Measurements from ENCODE around the gene C1QTNF8. TPM values are rescaled to one million over a fixed set of nuclear protein-coding genes. Genes with fewer than 3 reads are reported as not detected.

The C1QTNF8 gene
- polyA plus RNA-seq, result not detected

DNA sequence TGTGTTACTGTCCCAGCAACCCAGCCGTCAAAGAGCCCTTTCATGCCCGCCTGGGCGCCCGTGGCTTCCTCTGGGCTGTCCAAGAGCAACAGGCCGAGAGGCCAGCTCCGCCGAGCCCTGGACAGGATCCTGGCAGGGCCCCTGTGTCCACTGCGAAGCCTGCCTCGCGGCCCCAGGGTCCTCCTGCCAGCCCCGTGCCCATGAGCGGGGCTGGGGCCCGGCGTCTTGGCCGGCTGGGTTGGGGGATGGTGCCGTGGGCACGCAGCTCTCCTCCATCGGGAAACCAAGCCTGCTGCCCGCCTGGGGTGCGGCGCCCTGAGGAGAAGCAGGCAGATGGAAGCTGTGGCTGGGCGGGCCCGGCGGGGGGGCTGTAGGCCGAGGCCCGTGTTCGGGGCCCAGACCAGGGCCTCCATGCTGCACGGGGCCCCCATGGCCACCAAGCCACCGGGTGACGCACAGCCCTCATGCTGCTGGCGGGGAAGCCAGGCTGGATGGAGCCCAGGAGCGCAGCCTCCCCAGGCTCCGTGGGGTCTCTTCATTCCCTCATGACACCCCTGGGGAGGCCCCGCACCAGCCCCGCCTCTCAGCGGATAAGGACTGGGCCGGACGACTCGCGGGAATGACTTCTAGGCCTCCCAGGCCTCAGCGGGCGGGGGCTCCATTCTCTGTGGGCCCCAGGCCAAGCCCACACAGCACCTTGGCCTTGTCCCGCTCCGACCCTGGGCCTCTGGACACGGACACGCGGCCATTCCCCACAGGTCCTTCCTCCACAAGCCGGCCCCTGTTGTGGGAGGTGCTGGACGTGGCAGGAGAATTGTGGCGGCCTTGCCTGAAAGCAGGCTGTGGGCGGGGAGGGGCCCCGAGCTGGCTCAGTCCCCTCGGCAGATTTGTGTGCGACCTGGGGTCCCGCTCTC, at the start of gene C1QTNF8:
TSS of gene C1QTNF8 (minus strand) at position 76 of the 914 bp plus-strand sequence. CDS start 1,322 bp downstream, outside the sequence.
- H3K4me3 Mint-ChIP-seq, result no peak within 1 kb of the TSS
- H3K9me3 Mint-ChIP-seq, result no peaks in the 10 kb centered on the region
- DNase-seq, result no peak
- no peaks in the 10 kb centered on the region for H3K4me1 Mint-ChIP-seq
- peaks cover 0 to 3% (median 3%) of the 10 kb centered on the region in 3 donors for H3K27me3 Mint-ChIP-seq (ENCODE audit: low read depth in 3 of 3)
- H3K27ac Mint-ChIP-seq, result no peak within 1 kb of the TSS
- no peaks in the 10 kb centered on the region for H3K36me3 Mint-ChIP-seq

DNA sequence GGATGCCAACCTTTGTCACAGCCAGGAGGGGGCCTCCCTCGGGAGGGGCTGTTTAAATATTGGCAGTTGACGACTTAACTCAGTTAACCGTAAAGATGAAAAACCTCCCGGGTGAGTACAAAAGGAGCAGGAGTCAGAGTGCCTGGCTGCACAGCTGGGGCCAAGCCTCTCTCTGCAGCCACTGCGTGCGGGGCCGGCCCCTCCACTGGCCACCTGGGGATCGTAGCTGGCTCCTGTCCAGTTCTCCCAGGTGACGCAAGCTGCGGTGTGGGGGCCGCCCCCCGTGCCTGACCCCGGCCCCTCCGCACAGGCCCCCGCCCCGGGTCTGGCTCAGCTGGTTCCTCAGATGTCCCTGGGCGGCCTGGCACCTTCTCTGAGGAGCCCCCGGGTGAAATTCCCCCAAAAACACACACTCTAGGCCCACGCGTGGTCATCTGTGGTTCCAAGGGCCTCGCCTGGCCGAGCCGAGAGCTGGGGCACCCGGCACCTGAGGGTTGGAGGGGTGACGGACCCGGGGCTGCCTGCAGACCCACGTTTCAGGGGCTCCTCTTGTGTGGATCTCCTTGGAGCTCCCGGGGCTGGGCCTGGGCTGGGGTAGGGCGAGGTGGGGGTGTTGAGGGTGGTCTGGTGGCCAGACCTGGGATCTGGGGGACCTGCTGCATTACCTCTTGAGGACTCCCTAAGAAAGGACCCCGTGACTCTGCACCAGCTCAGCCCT, 49.5 kb upstream of the C1QTNF8 start:
- Mint-ChIP-seq H3K4me3 (no peak overlapping the region), H3K4me1 (no peaks in the 10 kb centered on the region), H3K27ac (no peak overlapping the region), H3K9me3 (no peaks in the 10 kb centered on the region), H3K36me3 (no peaks in the 10 kb centered on the region), H3K27me3 (ENCODE audit: low read depth in 3 of 3) (peaks cover 0 to 3% (median 2%) of the 10 kb centered on the region in 3 donors)
- DNase-seq, result no peak

GRCh38 chr16:1144476-1145382, 48.7 kb upstream of the C1QTNF8 start:
- H3K9me3 Mint-ChIP-seq, result no peaks in the 10 kb centered on the region
- DNase-seq, result no peak
- no peaks in the 10 kb centered on the region for H3K4me1 Mint-ChIP-seq
- no peak overlapping the region for H3K4me3 Mint-ChIP-seq
- no peak overlapping the region for H3K27ac Mint-ChIP-seq
- H3K36me3 Mint-ChIP-seq, result no peaks in the 10 kb centered on the region
- H3K27me3 Mint-ChIP-seq (ENCODE audit: low read depth in 3 of 3), result peaks cover 0 to 3% (median 2%) of the 10 kb centered on the region in 3 donors

- no peak overlapping the region for H3K4me3 Mint-ChIP-seq
- H3K9me3 Mint-ChIP-seq, result no peaks in the 10 kb centered on the region
- no peak for DNase-seq
- H3K27ac Mint-ChIP-seq, result no peak overlapping the region
- peaks cover 0 to 2% (median 1%) of the 10 kb centered on the region in 3 donors for H3K27me3 Mint-ChIP-seq (ENCODE audit: low read depth in 3 of 3)
- no peaks in the 10 kb centered on the region for H3K36me3 Mint-ChIP-seq
- no peaks in the 10 kb centered on the region for H3K4me1 Mint-ChIP-seq
Measured at GRCh38 chr16:1143761-1144450, 47.9 kb upstream of the C1QTNF8 start.

DNA sequence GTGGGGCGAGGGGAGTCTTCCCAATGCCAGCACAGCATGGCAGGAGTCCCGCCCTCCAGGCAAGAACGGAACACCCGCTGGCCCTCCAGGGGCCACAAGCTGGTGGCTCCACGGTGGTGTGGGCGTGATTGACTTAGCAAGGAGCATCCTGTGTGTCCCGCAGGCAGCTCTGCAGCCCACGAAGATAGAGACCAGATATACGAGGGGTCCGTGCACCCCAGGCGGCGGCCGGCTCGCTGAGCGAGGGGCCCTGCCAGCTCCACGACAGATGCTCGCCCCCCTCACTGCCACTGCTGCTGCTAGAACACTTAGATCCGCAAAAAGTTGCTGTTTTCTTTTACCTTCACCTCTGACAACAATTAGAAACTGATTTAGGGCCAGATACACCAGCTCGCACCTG, 46.9 kb upstream of the C1QTNF8 start:
- H3K27me3 Mint-ChIP-seq (ENCODE audit: low read depth in 3 of 3), result peaks cover 0 to 2% (median 1%) of the 10 kb centered on the region in 3 donors

GRCh38 chr16:1141716-1142115, 45.7 kb upstream of the C1QTNF8 start:
- Mint-ChIP-seq H3K4me1 (no peaks in the 10 kb centered on the region), H3K4me3 (no peak overlapping the region), H3K9me3 (no peaks in the 10 kb centered on the region), H3K36me3 (no peaks in the 10 kb centered on the region), H3K27ac (no peak overlapping the region), H3K27me3 (ENCODE audit: low read depth in 3 of 3) (peaks cover 0 to 2% (median 1%) of the 10 kb centered on the region in 3 donors)
- no peak for DNase-seq

More for the DNA sequence above, 46.9 kb upstream of the C1QTNF8 start:
- no peaks in the 10 kb centered on the region for H3K36me3 Mint-ChIP-seq
- no peak for DNase-seq
- no peaks in the 10 kb centered on the region for H3K4me1 Mint-ChIP-seq
- no peaks in the 10 kb centered on the region for H3K9me3 Mint-ChIP-seq
- no peak overlapping the region for H3K27ac Mint-ChIP-seq
- H3K4me3 Mint-ChIP-seq, result no peak overlapping the region

DNA sequence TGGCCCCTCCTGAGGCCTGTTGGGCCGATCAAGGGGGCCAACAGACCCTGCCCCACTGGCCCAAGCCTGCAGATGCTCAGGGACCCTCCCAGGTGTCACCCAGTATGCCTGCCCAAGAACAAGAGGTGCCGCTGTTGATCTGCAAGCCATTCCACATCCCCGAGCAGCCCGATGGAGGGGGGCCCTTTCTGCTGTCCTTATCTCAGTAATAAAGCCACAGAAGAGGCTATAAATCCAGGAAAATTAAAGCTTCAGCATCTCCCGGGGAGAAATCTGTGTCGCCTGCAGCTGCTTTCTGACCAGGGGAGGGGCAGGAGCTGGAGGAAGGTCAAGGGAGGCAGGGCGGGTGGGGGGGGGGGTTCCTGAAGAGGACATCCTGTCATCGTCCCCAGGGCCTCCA, 45.1 kb upstream of the C1QTNF8 start:
- Mint-ChIP-seq H3K27me3 (ENCODE audit: low read depth in 3 of 3) (peaks cover 0 to 2% (median 1%) of the 10 kb centered on the region in 3 donors), H3K4me1 (no peaks in the 10 kb centered on the region), H3K9me3 (no peaks in the 10 kb centered on the region), H3K36me3 (no peaks in the 10 kb centered on the region), H3K4me3 (no peak overlapping the region), H3K27ac (no peak overlapping the region)
- DNase-seq, result no peak

DNA sequence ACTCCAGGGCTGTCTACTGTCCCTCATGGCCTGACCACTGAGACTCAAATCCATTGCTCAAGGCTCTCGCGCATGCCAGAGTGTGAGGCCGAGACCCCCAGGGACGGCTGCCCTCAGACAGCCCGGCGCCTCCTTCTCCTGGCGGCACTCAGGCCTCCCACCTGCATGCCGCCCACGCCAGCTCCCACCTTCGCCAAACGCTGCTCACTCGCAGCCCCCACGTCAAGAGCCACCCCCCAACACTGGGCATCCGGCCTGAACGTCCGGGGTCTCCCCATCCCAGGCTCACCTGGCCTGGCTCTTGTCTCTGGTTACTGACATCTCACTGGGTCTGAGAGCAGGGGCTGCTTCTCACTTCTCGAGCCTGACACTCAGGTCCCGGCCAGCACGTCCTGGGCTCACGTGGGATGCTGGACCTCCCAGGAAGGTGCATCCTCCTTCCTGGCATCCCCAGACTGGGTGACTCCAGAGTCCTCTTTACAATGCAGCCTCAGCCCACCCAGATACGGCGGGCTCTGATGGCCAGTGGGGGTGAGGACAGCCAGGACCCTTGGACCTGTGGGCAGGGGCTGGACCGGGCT, 44.6 kb upstream of the C1QTNF8 start:
- Mint-ChIP-seq H3K27ac (no peak overlapping the region), H3K36me3 (no peaks in the 10 kb centered on the region), H3K4me3 (no peak overlapping the region), H3K4me1 (no peaks in the 10 kb centered on the region), H3K27me3 (ENCODE audit: low read depth in 3 of 3) (peaks cover 0 to 2% (median 1%) of the 10 kb centered on the region in 3 donors), H3K9me3 (no peaks in the 10 kb centered on the region)
- DNase-seq, result no peak

- Mint-ChIP-seq H3K27ac (no peak overlapping the region), H3K27me3 (ENCODE audit: low read depth in 3 of 3) (peaks cover 0 to 2% (median 0%) of the 10 kb centered on the region in 3 donors), H3K9me3 (no peaks in the 10 kb centered on the region), H3K36me3 (no peaks in the 10 kb centered on the region), H3K4me3 (no peak overlapping the region), H3K4me1 (no peaks in the 10 kb centered on the region)
- no peak for DNase-seq
Measured at GRCh38 chr16:1137604-1138003, 41.6 kb upstream of the C1QTNF8 start.

DNA sequence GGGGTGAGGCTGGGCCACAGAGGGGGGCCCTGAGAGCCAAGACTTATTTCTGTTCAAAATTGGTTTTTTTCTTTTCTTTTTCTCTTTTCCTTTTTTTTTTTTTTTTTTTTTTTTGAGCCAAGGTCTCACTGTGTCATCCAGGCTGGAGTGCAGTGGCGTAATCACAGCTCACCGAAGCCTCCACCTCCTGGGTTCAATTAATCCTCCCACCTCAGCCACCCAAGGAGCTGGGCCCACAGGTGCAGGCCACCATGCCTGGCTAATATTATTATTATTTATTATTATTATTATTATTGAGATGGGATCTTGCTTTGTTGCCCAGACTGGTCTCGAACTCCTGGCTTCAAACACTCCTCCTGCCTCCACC, 39.4 kb upstream of the C1QTNF8 start:
- H3K9me3 Mint-ChIP-seq, result no peaks in the 10 kb centered on the region
- no peak overlapping the region for H3K4me3 Mint-ChIP-seq
- no peaks in the 10 kb centered on the region for H3K36me3 Mint-ChIP-seq
- no peaks in the 10 kb centered on the region for H3K4me1 Mint-ChIP-seq
- no peak for DNase-seq
- peaks cover 0 to 2% (median 2%) of the 10 kb centered on the region in 3 donors for H3K27me3 Mint-ChIP-seq (ENCODE audit: low read depth in 3 of 3)
- H3K27ac Mint-ChIP-seq, result no peak overlapping the region

- peaks cover 0 to 2% (median 2%) of the 10 kb centered on the region in 3 donors for H3K27me3 Mint-ChIP-seq (ENCODE audit: low read depth in 3 of 3)
- H3K4me1 Mint-ChIP-seq, result no peaks in the 10 kb centered on the region
- DNase-seq, result no peak
- no peaks in the 10 kb centered on the region for H3K36me3 Mint-ChIP-seq
- no peak overlapping the region for H3K4me3 Mint-ChIP-seq
- no peak overlapping the region for H3K27ac Mint-ChIP-seq
- H3K9me3 Mint-ChIP-seq, result no peaks in the 10 kb centered on the region
Measured at GRCh38 chr16:1134776-1135458, 38.9 kb upstream of the C1QTNF8 start.

DNA sequence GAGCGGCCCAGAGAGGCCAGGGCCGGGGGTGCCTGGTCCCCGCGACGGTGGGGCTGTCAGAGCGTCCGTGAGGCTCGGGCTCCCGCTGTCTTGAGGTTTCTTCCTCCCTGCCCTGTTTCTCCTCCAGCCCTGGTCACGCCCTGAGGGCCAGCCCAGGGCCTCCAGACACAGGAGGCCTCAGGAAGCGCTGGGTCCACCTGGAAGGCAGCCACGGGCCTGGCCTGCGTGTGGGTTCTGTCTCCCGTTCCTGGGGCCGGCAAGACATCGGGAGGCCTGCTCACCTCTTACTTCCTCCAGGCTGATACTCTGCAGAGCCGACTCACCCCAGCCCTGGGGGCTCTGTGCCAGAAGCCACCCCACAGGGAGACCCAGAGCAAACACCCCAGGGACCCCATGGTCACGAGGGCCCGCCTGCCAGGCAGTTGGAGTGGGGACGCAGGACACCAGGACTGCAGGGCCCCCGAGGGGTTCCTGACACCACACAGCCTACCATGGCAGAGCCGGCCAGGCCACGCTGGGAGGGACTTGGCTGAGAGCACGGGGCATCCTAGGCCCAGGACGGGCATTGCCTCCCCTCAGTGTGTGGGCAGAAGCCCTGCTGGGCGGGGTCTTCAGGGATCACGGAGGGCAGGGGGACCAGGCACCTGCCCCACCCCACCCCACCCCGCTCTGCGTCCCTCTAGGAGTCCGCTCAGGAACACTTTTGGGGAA, 37.9 kb upstream of the C1QTNF8 start:
- Mint-ChIP-seq H3K36me3 (no peaks in the 10 kb centered on the region), H3K27ac (no peak overlapping the region), H3K27me3 (ENCODE audit: low read depth in 3 of 3) (peaks cover 0 to 2% (median 2%) of the 10 kb centered on the region in 3 donors), H3K4me1 (no peaks in the 10 kb centered on the region), H3K9me3 (no peaks in the 10 kb centered on the region), H3K4me3 (no peak overlapping the region)
- no peak for DNase-seq

Measured in immature natural killer cell (primary cell).